CD14-positive monocyte (primary cell): ENCODE results near the gene NBEA. TPM values are rescaled to one million over a fixed set of nuclear protein-coding genes. Genes with fewer than 3 reads are reported as not detected.

Experiments
- DNase-seq, 3 donors: peaks; one replicate each; pipeline ENCODE4 v3.0.0-alpha.2; 2011 to 2022
- H2AFZ ChIP-seq: 2 replicates; pipeline ENCODE4 v1.6.0; 2012; ENCODE audit warnings: mild to moderate bottlenecking, low read depth, low read length, inconsistent platforms; ENCODE audit not compliant: insufficient read depth, poor library complexity, severe bottlenecking
- H3K27ac ChIP-seq, 2 donors: 1 replicate in 1 of 2; 2 replicates in 1 of 2; pipeline ENCODE4 v1.5.1; 2012 to 2013; ENCODE audit warnings: low read length in 2 of 2, control low read depth in 1 of 2, inconsistent platforms in 1 of 2, low read depth in 1 of 2, mild to moderate bottlenecking in 1 of 2
- H3K27me3 ChIP-seq, 2 donors: one replicate each; pipeline versions ENCODE4 v1.6.0 to v1.6.1; 2011 to 2013; ENCODE audit warnings: low read length in 2 of 2; ENCODE audit not compliant: control insufficient read depth in 2 of 2, insufficient read depth in 2 of 2
- H3K36me3 ChIP-seq, 2 donors: replicated peaks in 1 of 2; 1 replicate in 1 of 2; 2 replicates in 1 of 2; pipeline versions ENCODE4 v1.5.1 to v1.6.1; 2012 to 2013; ENCODE audit warnings: low read length in 2 of 2, control low read depth in 1 of 2, inconsistent platforms in 1 of 2, mild to moderate bottlenecking in 1 of 2; ENCODE audit not compliant: insufficient read depth in 2 of 2, control insufficient read depth in 1 of 2
- H3K4me1 ChIP-seq, 2 donors: 1 replicate in 1 of 2; 2 replicates in 1 of 2; pipeline versions ENCODE4 v1.5.1 to v1.6.1; 2012 to 2013; ENCODE audit warnings: low read length in 2 of 2, control low read depth in 1 of 2, inconsistent platforms in 1 of 2, mild to moderate bottlenecking in 1 of 2, moderate library complexity in 1 of 2; ENCODE audit not compliant: insufficient read depth in 2 of 2, control insufficient read depth in 1 of 2
- H3K4me2 ChIP-seq: replicated peaks from 2 replicates; pipeline ENCODE3; 2012; ENCODE audit warnings: low read length, moderate library complexity, mild to moderate bottlenecking; ENCODE audit not compliant: poor library complexity, severe bottlenecking; ENCODE audit errors: extremely low read depth
- H3K4me3 ChIP-seq, 3 experiments: fragments of 200-600 bp in 1 of 3; sonication (generic) in 1 of 3; replicated peaks in 1 of 3; 1 replicate in 2 of 3; 2 replicates in 1 of 3; pipeline ENCODE4 v1.5.1; 2011 to 2013; ENCODE audit warnings: low read length in 3 of 3, mild to moderate bottlenecking in 3 of 3, control low read depth in 2 of 3, low read depth in 2 of 3, inconsistent platforms in 1 of 3, moderate library complexity in 1 of 3
- H3K79me2 ChIP-seq: 2 replicates; pipeline ENCODE4 v1.6.0; 2012; ENCODE audit warnings: mild to moderate bottlenecking, control low read depth, inconsistent platforms, low read length, moderate library complexity; ENCODE audit not compliant: insufficient read depth
- H3K9ac ChIP-seq: 2 replicates; pipeline ENCODE4 v1.6.0; 2017; ENCODE audit warnings: low read length, mild to moderate bottlenecking; ENCODE audit not compliant: insufficient read depth, poor library complexity, severe bottlenecking
- H3K9me3 ChIP-seq, 2 donors: replicated peaks in 1 of 2; 1 replicate in 1 of 2; 2 replicates in 1 of 2; pipeline versions ENCODE4 v1.5.1 to v1.6.1; 2012 to 2013; ENCODE audit warnings: low read length in 2 of 2, control low read depth in 1 of 2; ENCODE audit not compliant: control insufficient read depth in 1 of 2, insufficient read depth in 1 of 2
- H4K20me1 ChIP-seq: 2 replicates; pipeline ENCODE4 v1.6.0; 2012; ENCODE audit warnings: mild to moderate bottlenecking, low read length, control low read depth, moderate library complexity; ENCODE audit not compliant: insufficient read depth
- H3K27ac Mint-ChIP-seq, 7 donors: one replicate each; pipeline ENCODE4 v1.8.0; 2020; ENCODE audit warnings: mild to moderate bottlenecking in 7 of 7, mixed read lengths in 7 of 7, moderate library complexity in 6 of 7, inconsistent platforms in 2 of 7
- H3K27me3 Mint-ChIP-seq, 3 donors: one replicate each; pipeline ENCODE4 v1.8.0; 2021 to 2022; ENCODE audit warnings: low read depth in 3 of 3, mild to moderate bottlenecking in 3 of 3, mixed read lengths in 3 of 3, moderate library complexity in 3 of 3, inconsistent platforms in 1 of 3
- H3K36me3 Mint-ChIP-seq, 2 donors: one replicate each; pipeline ENCODE4 v1.8.0; 2020; ENCODE audit warnings: mixed read lengths in 2 of 2, inconsistent platforms in 1 of 2, mild to moderate bottlenecking in 1 of 2
- H3K4me1 Mint-ChIP-seq: one replicate; pipeline ENCODE4 v1.8.0; 2020; ENCODE audit warnings: mild to moderate bottlenecking, mixed read lengths
- H3K4me3 Mint-ChIP-seq, 2 donors: one replicate each; pipeline ENCODE4 v1.8.0; 2020; ENCODE audit warnings: mild to moderate bottlenecking in 2 of 2, mixed read lengths in 2 of 2, moderate library complexity in 1 of 2
- H3K9me3 Mint-ChIP-seq, 7 donors: one replicate each; pipeline ENCODE4 v1.8.0; 2020 to 2022; ENCODE audit warnings: mixed read lengths in 7 of 7, mild to moderate bottlenecking in 6 of 7, moderate library complexity in 6 of 7, inconsistent platforms in 2 of 7
- WGBS: methylation state at CpG from one replicate; pipeline ENCODE4 v1.1.5; 2013; ENCODE audit warnings: missing lambda C conversion rate; ENCODE audit not compliant: insufficient coverage; 5-methylcytosine and 5-hydroxymethylcytosine counted together
- intact Hi-C, 2 donors: fragments of 100-400 bp; cut with micrococcal nuclease; formaldehyde crosslinking; loops; one replicate each; pipeline versions ENCODE4 v1.15.0 to v1.15.1; 2023
- polyA plus RNA-seq, 3 donors: library from polyadenylated mRNA; depleted of rRNA in 1 of 3; unstranded in 2 of 3; stranded (reverse) in 1 of 3; fragments of 300-500 nt in 2 of 3; fragments of >200 nt in 1 of 3; fragmentation: Illumina TruSeq in 2 of 3; gene quantifications; 1 replicate in 2 of 3; 2 replicates in 1 of 3; pipeline ENCODE4 v1.2.3, GENCODE V29; 2012 to 2021
- TF ChIP-seq, protein P1 (sequence below): fragments of 200-600 bp; IDR thresholded peaks from one replicate; pipeline ENCODE4 v1.8.0; 2022; ENCODE audit warnings: antibody characterized with exemption, mild to moderate bottlenecking

NBEA gene
- polyA plus RNA-seq, 3 donors: 0.03 to 0.23 (median 0.08) TPM

DNA sequence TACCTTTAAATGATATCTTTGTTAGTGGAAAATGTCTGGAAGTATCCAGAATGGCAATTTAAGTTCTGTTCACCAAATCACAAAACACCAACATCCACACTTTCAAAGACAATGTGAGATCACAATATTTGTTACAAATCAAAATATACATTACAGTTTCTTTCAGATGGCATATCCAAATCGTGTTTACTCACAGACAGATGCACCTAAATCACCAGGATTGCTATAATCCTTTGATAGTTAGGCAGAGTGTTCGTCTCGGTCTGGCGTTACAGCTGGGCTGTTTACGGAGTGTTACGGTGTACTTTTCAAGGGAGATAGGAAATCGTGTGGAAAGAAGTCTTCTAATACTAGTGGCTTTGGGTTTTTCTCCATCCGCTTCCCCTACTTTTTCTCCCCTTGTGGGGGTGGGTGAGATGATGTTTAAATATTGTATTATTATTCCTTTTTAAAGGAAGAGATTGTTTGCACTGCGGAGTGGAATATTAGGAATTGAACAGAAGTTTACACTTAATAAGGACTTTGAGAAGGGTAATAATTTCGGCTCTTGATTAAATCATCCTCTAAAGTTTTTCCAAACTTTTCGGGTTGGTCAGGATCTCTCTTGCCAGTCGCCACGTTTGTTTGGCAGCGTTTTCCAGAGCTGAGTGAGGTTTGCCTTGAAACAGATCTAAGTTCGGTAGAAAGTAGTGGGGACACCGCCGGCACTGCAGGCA, 532.6 kb downstream of the NBEA start:
- intact Hi-C loops: no loop called here
- Histone ChIP-seq H3K9me3 (peaks cover 0 to 38% of the 10 kb centered on the region in 2 donors), H3K4me1 (peaks cover 26 to 27% of the 10 kb centered on the region in 2 donors), H3K36me3 (no peaks in the 10 kb centered on the region), H4K20me1 (no peaks in the 10 kb centered on the region), H3K4me2 (peak overlapping the region; percentile 77), H3K79me2 (no peaks in the 10 kb centered on the region), H2AFZ (peak overlapping the region; percentile 52), H3K9ac (no peak overlapping the region), H3K4me3 (peak overlapping the region in 1 of 3 experiments; percentile 68), H3K27ac (no peak overlapping the region), H3K27me3 (peaks cover 89 to 100% of the 10 kb centered on the region in 2 donors)
- DNase-seq: no peak
- Mint-ChIP-seq H3K4me1 (peaks cover 41% of the 10 kb centered on the region), H3K27ac (no peak overlapping the region), H3K4me3 (peak overlapping the region; percentile 82 to 96), H3K9me3 (peaks cover 0 to 34% (median 24%) of the 10 kb centered on the region in 7 donors), H3K27me3 (peaks cover 94 to 96% (median 95%) of the 10 kb centered on the region in 3 donors), H3K36me3 (peaks cover 4 to 15% of the 10 kb centered on the region in 2 donors)
- TF ChIP-seq, protein P1, sequence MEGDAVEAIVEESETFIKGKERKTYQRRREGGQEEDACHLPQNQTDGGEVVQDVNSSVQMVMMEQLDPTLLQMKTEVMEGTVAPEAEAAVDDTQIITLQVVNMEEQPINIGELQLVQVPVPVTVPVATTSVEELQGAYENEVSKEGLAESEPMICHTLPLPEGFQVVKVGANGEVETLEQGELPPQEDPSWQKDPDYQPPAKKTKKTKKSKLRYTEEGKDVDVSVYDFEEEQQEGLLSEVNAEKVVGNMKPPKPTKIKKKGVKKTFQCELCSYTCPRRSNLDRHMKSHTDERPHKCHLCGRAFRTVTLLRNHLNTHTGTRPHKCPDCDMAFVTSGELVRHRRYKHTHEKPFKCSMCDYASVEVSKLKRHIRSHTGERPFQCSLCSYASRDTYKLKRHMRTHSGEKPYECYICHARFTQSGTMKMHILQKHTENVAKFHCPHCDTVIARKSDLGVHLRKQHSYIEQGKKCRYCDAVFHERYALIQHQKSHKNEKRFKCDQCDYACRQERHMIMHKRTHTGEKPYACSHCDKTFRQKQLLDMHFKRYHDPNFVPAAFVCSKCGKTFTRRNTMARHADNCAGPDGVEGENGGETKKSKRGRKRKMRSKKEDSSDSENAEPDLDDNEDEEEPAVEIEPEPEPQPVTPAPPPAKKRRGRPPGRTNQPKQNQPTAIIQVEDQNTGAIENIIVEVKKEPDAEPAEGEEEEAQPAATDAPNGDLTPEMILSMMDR: no peak
- 11% methylated on average over 7 of the region's 17 CpGs for whole genome bisulfite sequencing

DNA sequence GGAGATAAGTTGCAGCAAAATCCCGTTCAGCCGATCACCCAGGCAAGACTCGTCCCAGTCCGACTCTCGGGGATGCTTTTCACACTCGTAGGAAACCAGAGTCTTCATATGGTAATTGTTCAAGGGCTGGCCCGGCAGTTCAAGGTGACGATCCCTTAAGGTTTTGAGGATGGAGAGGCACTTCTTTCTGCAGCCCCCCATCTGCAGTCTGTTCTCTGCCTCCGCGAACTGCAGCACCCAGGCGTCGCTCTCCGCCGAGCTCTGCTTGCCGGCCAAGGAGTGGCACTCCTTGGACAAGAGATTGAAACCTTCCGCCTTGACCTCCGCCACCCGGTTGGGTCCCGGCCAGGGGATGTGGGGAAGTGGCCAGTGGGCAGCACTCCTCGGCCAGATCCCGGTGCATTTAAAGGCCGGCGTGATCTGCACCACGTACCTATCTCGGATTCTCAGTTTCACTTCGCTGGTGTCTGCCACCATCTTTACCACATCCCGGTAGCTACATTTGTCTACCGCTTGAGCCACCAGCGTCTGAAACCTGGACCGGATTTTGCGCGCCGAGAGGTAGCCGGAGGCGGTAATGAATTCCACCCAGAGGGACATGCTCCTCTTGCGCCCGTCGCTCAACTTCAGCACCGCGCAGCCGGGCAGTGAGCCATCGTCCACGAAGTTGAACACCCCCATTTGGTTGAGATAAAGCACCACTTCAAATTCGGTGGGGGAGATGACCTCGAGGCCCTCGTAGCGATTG, 533.3 kb downstream of the NBEA start:
- peaks cover 85 to 100% of the 10 kb centered on the region in 2 donors for H3K27me3 ChIP-seq
- no peaks in the 10 kb centered on the region for H4K20me1 ChIP-seq
- no peak overlapping the region for H3K27ac ChIP-seq
- Mint-ChIP-seq H3K4me3 (peak overlapping the region; percentile 82 to 96), H3K27ac (no peak overlapping the region), H3K27me3 (peaks cover 89 to 95% (median 90%) of the 10 kb centered on the region in 3 donors), H3K9me3 (peaks cover 0 to 34% (median 24%) of the 10 kb centered on the region in 7 donors), H3K36me3 (peaks cover 4 to 15% of the 10 kb centered on the region in 2 donors), H3K4me1 (peaks cover 40% of the 10 kb centered on the region)
- TF ChIP-seq, protein P1: no peak
- intact Hi-C loops: no loop called here
- H3K9ac ChIP-seq: no peak overlapping the region
- H3K4me3 ChIP-seq: peak overlapping the region; percentile 29 to 68 (median 40)
- peak overlapping the region; percentile 52 for H2AFZ ChIP-seq
- H3K79me2 ChIP-seq: no peaks in the 10 kb centered on the region
- 13% methylated on average over 45 of the region's 47 CpGs for WGBS
- peak overlapping the region; percentile 77 for H3K4me2 ChIP-seq
- H3K9me3 ChIP-seq: peaks cover 0 to 34% of the 10 kb centered on the region in 2 donors
- H3K36me3 ChIP-seq: no peaks in the 10 kb centered on the region
- DNase-seq: peak in 1 of 3 donors; percentile 15
- peaks cover 26 to 27% of the 10 kb centered on the region in 2 donors for H3K4me1 ChIP-seq
